Upper lobe of left lung (tissue), 6 donors: Measurements from ENCODE around the gene RANBP9. TPM values are rescaled to one million over a fixed set of nuclear protein-coding genes. Genes with fewer than 3 reads are reported as not detected.

Experiments used
- ATAC-seq, 2 donors: fragments of 200-7000 bp; cut with Tn5 transposase; one replicate each; pipeline ENCODE4 v1.9.1; 2022; ENCODE audit warnings: mild to moderate bottlenecking in 2 of 2, moderate library complexity in 2 of 2; ENCODE audit not compliant: low FRiP score in 2 of 2
- DNase-seq, 2 donors: peaks; one replicate each; pipeline ENCODE4 v3.0.0-alpha.2; 2019 to 2020
- H3K27ac ChIP-seq, 4 donors: fragments of 200-600 bp; sonication (generic); one replicate each; pipeline ENCODE4 v1.5.1; 2016 to 2019
- H3K27me3 ChIP-seq, 4 donors: fragments of 200-600 bp; sonication (generic); one replicate each; pipeline ENCODE4 v1.5.1; 2017 to 2019
- H3K36me3 ChIP-seq, 4 donors: fragments of 200-600 bp; sonication (generic); one replicate each; pipeline ENCODE4 v1.5.1; 2016 to 2019
- H3K4me1 ChIP-seq, 4 donors: fragments of 200-600 bp; sonication (generic); one replicate each; pipeline ENCODE4 v1.5.1; 2018 to 2019
- H3K4me3 ChIP-seq, 4 donors: fragments of 200-600 bp; sonication (generic); one replicate each; pipeline ENCODE4 v1.5.1; 2017 to 2019; ENCODE audit warnings: mild to moderate bottlenecking in 2 of 4, moderate library complexity in 1 of 4
- H3K9me3 ChIP-seq, 4 donors: fragments of 200-600 bp; sonication (generic); one replicate each; pipeline ENCODE4 v1.5.1; 2018 to 2019
- CTCF ChIP-seq, 6 experiments: fragments of 450-650 bp in 4 of 6; fragments of 200-600 bp in 2 of 6; sonication (generic) in 2 of 6; IDR thresholded peaks; one replicate each; pipeline ENCODE4 v1.5.1; 2016 to 2019; ENCODE audit warnings: antibody characterized with exemption in 6 of 6
- EP300 ChIP-seq, 4 donors: sonication (generic); formaldehyde crosslinking; IDR thresholded peaks; one replicate each; pipeline ENCODE4 v1.5.1; 2017; ENCODE audit warnings: antibody characterized with exemption in 4 of 4, control low read depth in 2 of 4
- POLR2A ChIP-seq, 4 donors: fragments of 450-650 bp; IDR thresholded peaks; one replicate each; pipeline ENCODE4 v1.5.1; 2016 to 2017; ENCODE audit warnings: antibody characterized with exemption in 4 of 4, mild to moderate bottlenecking in 2 of 4
- POLR2AphosphoS5 ChIP-seq, 2 donors: sonication (generic); formaldehyde crosslinking; IDR thresholded peaks; one replicate each; pipeline ENCODE4 v1.5.1; 2017; ENCODE audit warnings: antibody characterized with exemption in 2 of 2
- WGBS, 2 donors: methylation state at CpG; one replicate each; pipeline ENCODE4 v1.1.5; 2017 to 2018; 5-methylcytosine and 5-hydroxymethylcytosine counted together
- total RNA-seq, 6 donors: library from RNA; depleted of rRNA in 4 of 6; stranded (reverse); fragments of >200 nt in 4 of 6; gene quantifications; one replicate each; pipeline versions ENCODE4 v1.1.0 to v1.2.1, GENCODE V29; 2016 to 2021
- donor health status: DM: no; HTN: no; CAD: no; lungs with moderate emphysema.
- donor health status: DM: no; HTN: yes; CAD: no; lungs with severe emphysema.

The RANBP9 gene
- total RNA-seq, 6 donors from 2014 or later = 29.8 to 46.7 (median 36.4) TPM

- 64 to 73% methylated on average over 2 of the region's 2 CpGs for WGBS, 2 donors
- no peak for DNase-seq
- no peak for ATAC-seq
Observed at GRCh38 chr6:13668291-13668928, 43.2 kb downstream of the RANBP9 start.

GRCh38 chr6:13667655-13668054 lies 44.0 kb downstream of the RANBP9 start:
- Histone ChIP-seq H3K27me3 (no peaks in the 10 kb centered on the region), H3K27ac (no peak overlapping the region), H3K4me3 (no peak overlapping the region), H3K4me1 (peaks cover 0 to 47% (median 12%) of the 10 kb centered on the region in 4 donors), H3K36me3 (no peaks in the 10 kb centered on the region), H3K9me3 (no peaks in the 10 kb centered on the region)
- 71 to 78% methylated on average over 2 of the region's 2 CpGs for WGBS, 2 donors
- no peak for ATAC-seq
- DNase-seq = no peak
- TF ChIP-seq EP300 (IDR thresholded peaks at IDR 0.05) (no peak), POLR2A (IDR thresholded peaks at IDR 0.05) (no peak), POLR2AphosphoS5 (IDR thresholded peaks at IDR 0.05) (no peak)

More at GRCh38 chr6:13668291-13668928, 43.2 kb downstream of the RANBP9 start:
- TF ChIP-seq POLR2AphosphoS5 (IDR thresholded peaks at IDR 0.05) (no peak), CTCF (IDR thresholded peaks at IDR 0.05) (no peak), EP300 (IDR thresholded peaks at IDR 0.05) (no peak), POLR2A (IDR thresholded peaks at IDR 0.05) (no peak)
- Histone ChIP-seq H3K9me3 (no peaks in the 10 kb centered on the region), H3K4me3 (no peak overlapping the region), H3K36me3 (no peaks in the 10 kb centered on the region), H3K27ac (no peak overlapping the region), H3K27me3 (no peaks in the 10 kb centered on the region), H3K4me1 (peaks cover 0 to 44% (median 9%) of the 10 kb centered on the region in 4 donors)

GRCh38 chr6:13666194-13667105 lies 45.2 kb downstream of the RANBP9 start:
- Histone ChIP-seq H3K27me3 (no peaks in the 10 kb centered on the region), H3K9me3 (no peaks in the 10 kb centered on the region), H3K4me3 (no peak overlapping the region), H3K36me3 (no peaks in the 10 kb centered on the region), H3K4me1 (peaks cover 0 to 39% (median 8%) of the 10 kb centered on the region in 4 donors), H3K27ac (no peak overlapping the region)
- no peak for TF ChIP-seq EP300 (IDR thresholded peaks at IDR 0.05)
- DNase-seq (no peak), ATAC-seq (no peak)
- WGBS, 2 donors = 84 to 96% methylated on average over 8 of the region's 8 CpGs

GRCh38 chr6:13664703-13665352 lies 46.8 kb downstream of the RANBP9 start:
- Histone ChIP-seq H3K36me3 (no peaks in the 10 kb centered on the region), H3K4me3 (no peak overlapping the region), H3K27me3 (no peaks in the 10 kb centered on the region), H3K9me3 (no peaks in the 10 kb centered on the region), H3K27ac (no peak overlapping the region), H3K4me1 (peaks cover 0 to 41% (median 16%) of the 10 kb centered on the region in 4 donors)
- TF ChIP-seq CTCF (IDR thresholded peaks at IDR 0.05) (no peak), EP300 (IDR thresholded peaks at IDR 0.05) (no peak), POLR2AphosphoS5 (IDR thresholded peaks at IDR 0.05) (no peak), POLR2A (IDR thresholded peaks at IDR 0.05) (no peak)
- ATAC-seq (no peak), DNase-seq (no peak)

GRCh38 chr6:13663986-13664385 lies 47.6 kb downstream of the RANBP9 start:
- WGBS, 2 donors = 94 to 95% methylated on average over 4 of the region's 4 CpGs
- H3K4me3 ChIP-seq = no peak overlapping the region
- TF ChIP-seq POLR2A (IDR thresholded peaks at IDR 0.05) (no peak), EP300 (IDR thresholded peaks at IDR 0.05) (no peak), CTCF (IDR thresholded peaks at IDR 0.05) (no peak), POLR2AphosphoS5 (IDR thresholded peaks at IDR 0.05) (no peak)
- no peaks in the 10 kb centered on the region for H3K9me3 ChIP-seq
- no peak for ATAC-seq
- no peak for DNase-seq
- H3K4me1 ChIP-seq = peaks cover 0 to 41% (median 18%) of the 10 kb centered on the region in 4 donors
- no peaks in the 10 kb centered on the region for H3K36me3 ChIP-seq
- no peaks in the 10 kb centered on the region for H3K27me3 ChIP-seq
- H3K27ac ChIP-seq = no peak overlapping the region
